NCI-H446 (cell line): ENCODE data around the gene OSBPL2.

Experiments
- DNase-seq, 2 experiments: peaks; one replicate each; lab custom pipeline; 2025; lab: John Stamatoyannopoulos, UW

The OSBPL2 gene

GRCh38 chr20:62326959-62327725, 88.8 kb downstream of the OSBPL2 start:
- DNase-seq: no peak

DNA sequence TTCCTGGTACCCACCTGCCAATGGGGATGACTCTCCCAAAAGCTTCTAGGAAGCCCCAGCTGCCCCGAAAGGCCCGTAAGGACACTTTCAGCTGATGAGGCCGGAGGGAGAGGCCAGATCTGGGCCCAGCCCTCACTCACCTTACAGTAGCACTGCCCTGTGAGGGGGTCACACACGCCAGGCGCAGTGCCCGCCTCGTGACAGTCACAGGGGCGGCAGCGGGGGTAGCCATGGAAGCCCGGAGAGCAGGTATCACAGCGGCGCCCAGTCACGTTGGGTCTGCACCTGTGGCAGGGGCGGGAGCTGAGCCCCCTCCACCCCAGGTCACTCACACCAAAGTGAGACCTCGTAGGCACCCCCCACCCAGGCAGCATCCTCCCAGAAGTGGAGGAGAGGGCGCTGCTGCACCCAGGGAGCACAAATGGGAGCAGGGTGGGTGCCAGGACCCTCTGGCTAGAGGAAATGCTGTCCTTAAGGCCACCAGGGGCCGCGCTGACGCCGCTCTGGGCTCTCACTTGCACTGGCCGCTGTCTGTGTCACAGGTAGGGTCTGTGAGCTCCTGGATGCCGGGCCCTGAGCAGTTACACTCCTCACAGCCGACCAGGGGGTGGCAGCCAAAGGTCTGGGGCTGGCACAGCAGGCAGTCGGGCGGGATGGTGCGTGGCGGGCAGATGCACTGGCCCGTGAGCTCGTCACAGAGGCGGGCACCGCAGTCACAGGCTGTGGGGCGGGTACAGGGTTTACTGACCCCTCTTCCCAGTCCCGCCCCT, 89.6 kb downstream of the OSBPL2 start:
- DNase-seq: no peak

- DNase-seq: no peak
Observed at GRCh38 chr20:62328684-62329388, 90.5 kb downstream of the OSBPL2 start.

GRCh38 chr20:62329389-62330377, 91.4 kb downstream of the OSBPL2 start:
- DNase-seq: no peak

GRCh38 chr20:62330576-62331317, 92.4 kb downstream of the OSBPL2 start:
- no peak for DNase-seq

DNA sequence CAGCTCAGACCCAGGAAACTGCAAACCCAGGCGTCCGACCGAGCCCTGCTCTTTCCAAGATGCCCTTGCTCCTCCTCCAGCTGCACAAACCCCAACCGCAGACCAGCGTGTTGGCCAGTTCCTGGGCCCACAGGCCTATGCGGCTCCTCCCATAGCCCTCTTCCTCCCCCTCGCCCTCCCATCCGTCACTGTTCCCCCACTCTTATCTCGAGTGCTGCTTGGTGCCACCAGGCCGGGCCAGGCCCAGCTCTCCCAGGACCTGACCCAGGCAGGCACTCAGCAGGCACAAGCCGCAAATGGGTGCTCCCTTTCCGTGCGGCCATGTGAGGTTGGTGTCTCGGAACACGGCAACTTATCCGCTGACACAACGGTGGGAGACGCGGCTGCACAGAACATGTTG, 93.0 kb downstream of the OSBPL2 start:
- DNase-seq: no peak

DNA sequence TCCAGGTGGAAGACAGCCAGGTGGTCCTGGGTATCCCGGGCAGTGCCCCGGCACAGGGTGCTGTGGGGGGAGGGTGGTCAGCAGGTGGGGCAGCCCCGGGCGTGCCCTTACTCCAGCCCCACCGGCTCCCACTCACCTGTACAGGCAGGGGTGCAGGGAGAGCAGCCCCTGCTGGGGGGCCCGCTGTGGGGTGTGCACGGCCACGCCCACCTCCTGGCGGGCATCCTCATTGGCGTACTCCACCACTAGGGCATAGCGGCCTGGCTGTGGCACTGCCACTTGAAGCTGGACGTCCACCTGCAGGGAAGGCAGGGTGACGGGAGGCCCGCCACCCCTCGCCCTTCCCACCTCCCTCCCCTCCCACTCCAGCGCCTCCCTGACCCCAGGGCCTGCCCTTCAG, 94.1 kb downstream of the OSBPL2 start:
- DNase-seq: no peak

DNA sequence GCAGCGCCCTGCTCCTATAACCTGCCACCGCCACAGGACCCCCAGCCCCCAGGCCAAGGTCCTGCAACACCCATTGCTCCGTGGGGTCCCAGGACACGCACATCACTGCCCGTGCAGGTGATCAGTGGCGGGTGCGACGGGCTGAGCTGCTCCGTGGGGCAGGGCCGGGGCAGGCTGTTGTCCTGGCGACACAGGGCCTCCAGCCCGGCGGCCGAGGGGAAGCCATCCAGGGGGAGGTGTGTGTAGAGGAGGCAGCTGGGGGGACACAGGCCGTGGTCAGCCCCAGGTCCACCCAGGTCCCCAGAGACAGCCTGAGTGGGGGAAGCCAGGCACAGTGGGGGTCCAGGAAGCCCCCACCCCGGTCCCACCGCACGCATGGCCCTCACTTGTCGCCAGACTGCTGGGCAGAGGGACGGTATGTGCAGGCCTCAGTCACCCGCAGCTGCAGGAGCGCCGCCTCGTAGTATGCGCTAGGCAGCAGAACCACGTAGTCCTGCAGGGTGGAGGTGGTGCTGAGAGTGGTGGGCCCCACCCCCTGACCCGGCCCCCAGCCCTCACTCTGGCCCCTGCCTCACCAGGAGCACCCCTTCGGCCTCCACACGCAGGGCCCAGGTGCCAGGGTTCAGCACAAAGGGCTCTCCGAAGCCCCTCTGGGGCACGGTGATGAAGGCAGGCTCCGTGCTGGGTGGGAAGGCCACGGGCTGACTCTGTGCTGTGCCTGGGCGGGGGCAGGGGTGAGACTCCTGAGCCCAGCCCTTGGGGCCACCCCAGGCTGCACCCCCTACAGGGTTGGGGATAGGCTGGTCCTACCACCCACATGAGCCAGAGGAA, 94.9 kb downstream of the OSBPL2 start:
- DNase-seq: no peak

DNA sequence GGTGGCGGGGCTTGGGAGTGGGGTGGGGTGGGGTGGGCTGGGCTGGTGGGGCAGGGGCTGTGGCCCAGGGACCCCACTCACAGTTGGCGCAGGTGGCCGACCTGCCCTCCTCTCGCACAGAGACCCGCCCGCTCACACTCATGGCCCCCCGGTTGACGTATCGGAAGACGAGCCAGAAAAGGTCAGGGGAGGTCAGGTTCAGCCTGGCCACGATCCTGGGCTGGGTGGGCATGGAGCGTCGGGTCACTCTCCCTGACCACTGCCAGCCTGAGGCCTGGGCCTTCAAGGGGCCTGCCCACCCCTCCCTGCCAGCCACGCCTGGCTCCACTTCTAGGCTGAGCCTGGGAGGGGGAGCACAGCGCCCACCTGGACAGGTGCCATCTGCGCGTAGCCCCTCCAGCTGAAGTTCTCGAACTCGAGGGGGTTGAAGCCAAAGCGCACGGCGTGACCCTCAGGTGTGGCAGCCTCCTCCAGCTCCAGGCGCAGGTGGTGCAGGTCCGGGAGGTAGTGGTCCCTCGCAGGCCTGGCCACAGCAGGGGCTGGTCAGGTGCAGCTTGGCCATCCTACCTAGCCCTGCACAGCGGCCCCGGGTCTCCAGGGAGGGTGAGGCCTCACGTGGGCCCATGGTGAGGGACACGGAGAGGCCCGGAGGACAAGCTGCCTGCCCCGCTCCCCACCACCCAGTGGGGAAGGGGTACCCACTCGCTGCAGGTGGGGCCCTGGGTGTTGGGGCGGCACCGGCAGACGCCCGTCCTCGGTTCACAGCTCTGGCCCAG, 95.7 kb downstream of the OSBPL2 start:
- DNase-seq: no peak

DNA sequence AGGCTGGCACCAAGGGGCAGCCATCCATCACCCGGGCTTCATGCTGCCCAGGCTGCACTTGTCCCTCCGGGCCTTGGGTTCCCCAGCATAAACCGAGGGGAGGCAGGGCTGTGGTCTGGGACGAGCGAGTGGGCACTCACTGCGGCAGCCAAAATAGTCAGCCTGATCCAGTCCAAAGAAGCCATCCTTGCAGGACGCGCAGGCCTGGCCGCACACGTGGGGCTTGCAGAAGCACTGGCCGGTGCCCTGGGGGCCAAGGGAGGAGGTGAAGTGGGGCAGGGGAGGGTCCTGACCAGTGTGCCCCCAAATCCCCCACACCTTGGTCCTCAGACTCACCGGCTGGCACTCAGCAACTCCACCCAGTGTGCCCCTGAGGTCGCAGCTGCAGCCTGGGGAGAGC, 96.6 kb downstream of the OSBPL2 start:
- DNase-seq: no peak

- no peak for DNase-seq
Observed at GRCh38 chr20:62335532-62335931, 97.2 kb downstream of the OSBPL2 start.

- no peak for DNase-seq
Observed at GRCh38 chr20:62336329-62336728, 98.0 kb downstream of the OSBPL2 start.

- DNase-seq: no peak
Observed at GRCh38 chr20:62336775-62337557, 98.6 kb downstream of the OSBPL2 start.

DNA sequence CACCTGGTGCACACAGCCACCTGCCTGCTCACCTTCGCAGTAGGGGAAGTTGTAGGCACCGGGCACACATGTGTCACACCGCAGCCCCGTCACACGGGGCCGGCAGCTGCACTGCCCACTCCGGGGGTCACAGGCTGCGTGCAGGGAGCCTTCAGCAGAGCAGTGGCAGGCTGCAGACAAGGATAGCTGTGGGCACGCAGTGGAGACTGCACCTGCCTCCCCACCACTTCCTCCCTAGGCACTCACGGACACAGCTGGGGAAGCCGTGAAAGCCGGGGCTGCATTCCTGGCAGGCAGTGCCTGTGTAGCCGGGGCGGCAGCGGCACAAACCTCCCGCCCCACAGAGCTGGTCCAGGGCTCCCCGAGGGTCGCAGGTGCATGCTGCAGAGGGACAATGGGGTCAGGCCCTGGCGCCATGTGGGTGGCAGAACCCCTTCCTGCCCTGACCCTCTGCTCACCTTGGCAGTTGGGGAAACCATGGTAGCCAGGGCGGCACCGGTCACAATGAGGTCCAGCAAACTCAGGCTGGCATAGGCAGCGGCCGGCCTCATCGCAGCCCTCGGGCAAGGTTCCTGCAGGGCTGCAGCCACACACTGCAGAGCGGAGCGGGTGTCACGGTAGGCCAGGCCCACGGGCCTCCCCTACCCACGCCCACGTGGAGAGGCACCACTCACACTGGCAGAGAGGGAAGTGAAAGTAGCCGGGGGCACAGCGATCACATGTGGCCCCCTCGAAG, 99.4 kb downstream of the OSBPL2 start:
- DNase-seq: no peak

DNA sequence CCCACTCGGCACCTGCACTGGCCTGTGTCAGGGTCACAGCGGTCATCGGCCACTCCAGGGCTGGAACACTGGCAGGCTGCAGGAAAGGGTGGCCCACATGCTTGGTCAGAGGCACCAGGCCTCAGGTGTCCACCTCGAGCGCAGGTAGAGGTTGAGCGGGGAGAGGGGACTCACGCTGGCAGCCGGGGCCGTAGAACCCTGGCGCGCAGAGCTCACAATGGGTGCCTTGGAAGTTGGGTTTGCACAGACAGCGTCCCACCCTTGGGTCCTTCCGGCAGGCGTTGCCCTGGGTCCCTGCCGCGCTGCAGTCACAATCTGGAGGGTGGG, 99.9 kb downstream of the OSBPL2 start:
- DNase-seq: no peak

GRCh38 chr20:62339647-62340062, 101.3 kb downstream of the OSBPL2 start:
- no peak for DNase-seq

DNA sequence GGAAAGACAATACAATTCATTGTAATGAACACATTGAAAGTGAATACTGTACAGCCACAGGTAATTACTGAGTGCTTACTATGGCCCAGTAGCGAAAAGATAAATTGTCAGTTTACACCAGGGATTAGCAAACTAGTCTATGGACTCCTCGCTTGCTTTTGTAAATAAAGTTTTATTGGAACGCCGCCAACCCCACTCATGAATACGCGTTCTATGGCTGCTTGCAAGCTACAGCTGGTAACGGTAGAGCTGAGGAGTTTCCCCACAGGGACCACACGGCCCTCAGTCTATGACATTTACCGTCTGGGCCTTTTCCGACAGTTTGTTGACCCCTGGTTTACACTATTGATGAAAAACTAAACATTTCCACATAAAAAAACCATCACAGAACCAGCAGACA, 104.6 kb downstream of the OSBPL2 start:
- DNase-seq: no peak

DNA sequence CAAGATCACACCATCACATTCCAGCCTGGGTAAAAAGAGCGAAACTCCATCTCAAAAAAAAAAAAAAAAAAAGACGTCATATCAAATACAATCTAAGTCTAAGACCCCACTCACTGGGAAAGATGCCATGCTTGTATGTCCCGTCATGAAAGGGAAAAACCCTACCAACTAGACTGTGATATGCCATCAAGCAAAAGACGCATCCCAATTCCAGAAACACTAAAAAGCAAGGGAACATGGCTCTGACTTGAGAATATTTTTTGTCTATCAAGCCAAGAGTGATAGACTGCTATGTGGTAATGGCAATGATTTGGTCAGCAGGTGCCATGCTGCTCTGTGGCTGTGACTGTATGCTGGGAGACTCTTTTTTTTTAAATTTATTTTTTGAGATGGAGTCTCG, 105.8 kb downstream of the OSBPL2 start:
- DNase-seq: no peak
